HCT116 (cell line): ENCODE data around the gene ABHD16A. TPM values are rescaled to one million over a fixed set of nuclear protein-coding genes. Genes with fewer than 3 reads are reported as not detected.

Source experiments
- ATAC-seq: fragments of 200-7000 bp; cut with Tn5 transposase; 2 replicates; pipeline ENCODE4 v1.9.1; 2020; ENCODE audit warnings: mild to moderate bottlenecking, moderate library complexity
- BruUV-seq: library from RNA; stranded (reverse); fragments of 400-500 nt; replicated peaks from 2 replicates; lab custom pipeline; 2021; lab: Mats Ljungman, UMichigan
- CTCF ChIA-PET: fragments of 300-600 bp; sonication (Branson Sonifier 250); formaldehyde crosslinking; loops from one replicate; lab custom pipeline; 2021; ENCODE audit warnings: antibody characterized with exemption; lab: Charles Lee
- POLR2A ChIA-PET: fragments of 300-600, 350-600 bp; sonication (Branson Sonifier 250); formaldehyde crosslinking; loops from one replicate; lab custom pipeline; 2021; ENCODE audit warnings: antibody characterized with exemption; lab: Charles Lee
- RAD21 ChIA-PET, 2 experiments: fragments of 300-600 bp; sonication (Branson Sonifier 250); formaldehyde crosslinking; loops; one replicate each; lab custom pipeline; 2023; ENCODE audit warnings: low total read pairs in 2 of 2; ENCODE audit not compliant: uncharacterized antibody in 2 of 2, unreplicated experiment in 2 of 2, low non-redundant PET in 1 of 2; lab: Charles Lee
- DNase-seq: peaks from one replicate; pipeline ENCODE4 v3.0.0-alpha.2; 2010; ENCODE audit warnings: low read depth, low spot score
- H2AFZ ChIP-seq: fragments of 200-600 bp; shearing (Covaris generic), sonication (generic); 2 replicates; pipeline ENCODE4 v1.6.1; 2017; ENCODE audit warnings: low read depth, mixed run types, mixed read lengths, antibody characterized with exemption, low read length; ENCODE audit not compliant: poor library complexity, severe bottlenecking
- H3K27ac ChIP-seq: 2 replicates; pipeline ENCODE4 v1.5.1; 2012; ENCODE audit warnings: low read depth, low read length
- H3K27me3 ChIP-seq: fragments of 200-600 bp; sonication (generic); 2 replicates; pipeline ENCODE4 v1.6.1; 2016; ENCODE audit warnings: mixed run types, low read length, mixed read lengths; ENCODE audit not compliant: insufficient read depth
- H3K36me3 ChIP-seq, 2 experiments: fragments of 200-500 bp in 1 of 2; fragments of 200-600 bp in 1 of 2; sonication (Bioruptor generic) in 1 of 2; sonication (generic) in 1 of 2; 2 replicates each; pipeline versions ENCODE4 v1.5.1 to v1.6.1; 2014 to 2016; ENCODE audit warnings: low read length in 2 of 2, inconsistent platforms in 1 of 2, mixed read lengths in 1 of 2, mixed run types in 1 of 2; ENCODE audit not compliant: insufficient read depth in 2 of 2, control insufficient read depth in 1 of 2
- H3K4me1 ChIP-seq, 2 experiments: fragments of 200-600 bp in 1 of 2; sonication (generic) in 1 of 2; 2 replicates each; pipeline versions ENCODE4 v1.5.1 to v1.6.1; 2012 to 2017; ENCODE audit warnings: low read length in 2 of 2, inconsistent platforms in 1 of 2, mild to moderate bottlenecking in 1 of 2, mixed read lengths in 1 of 2, mixed run types in 1 of 2, moderate library complexity in 1 of 2; ENCODE audit not compliant: insufficient read depth in 2 of 2, control insufficient read depth in 1 of 2
- H3K4me2 ChIP-seq: fragments of 200-600 bp; sonication (generic); 2 replicates; pipeline ENCODE4 v1.6.1; 2017; ENCODE audit warnings: mixed run types, low read length, mixed read lengths
- H3K4me3 ChIP-seq, 2 experiments: fragments of 200-600 bp in 1 of 2; sonication (generic) in 1 of 2; replicated peaks in 1 of 2; 2 replicates each; pipeline ENCODE4 v1.5.1; 2011 to 2016; ENCODE audit warnings: low read length in 2 of 2, control low read depth in 1 of 2, low read depth in 1 of 2, mild to moderate bottlenecking in 1 of 2, mixed read lengths in 1 of 2, mixed run types in 1 of 2
- H3K79me2 ChIP-seq: fragments of 200-600 bp; sonication (generic); 2 replicates; pipeline ENCODE4 v1.6.1; 2017; ENCODE audit warnings: mild to moderate bottlenecking, mixed run types, low read length, moderate library complexity, mixed read lengths; ENCODE audit not compliant: insufficient read depth
- H3K9ac ChIP-seq: fragments of 200-600 bp; sonication (generic); 2 replicates; pipeline ENCODE4 v1.6.1; 2016; ENCODE audit warnings: low read length, mixed read lengths
- H3K9me2 ChIP-seq: fragments of 200-600 bp; sonication (generic), shearing (Covaris generic); 2 replicates; pipeline ENCODE4 v1.6.1; 2017; ENCODE audit warnings: mixed run types, mild to moderate bottlenecking, moderate library complexity; ENCODE audit not compliant: insufficient read depth
- H3K9me3 ChIP-seq, 2 experiments: fragments of 200-500 bp in 1 of 2; fragments of 200-600 bp in 1 of 2; sonication (Bioruptor generic) in 1 of 2; sonication (generic) in 1 of 2; 2 replicates each; pipeline ENCODE4 v1.6.1; 2014 to 2017; ENCODE audit warnings: low read length in 2 of 2, mixed read lengths in 2 of 2, inconsistent platforms in 1 of 2, low read depth in 1 of 2, mild to moderate bottlenecking in 1 of 2, mixed run types in 1 of 2, moderate library complexity in 1 of 2; ENCODE audit not compliant: control insufficient read depth in 1 of 2, insufficient read depth in 1 of 2
- H4K20me1 ChIP-seq: fragments of 200-600 bp; sonication (generic), shearing (Covaris generic); 2 replicates; pipeline ENCODE4 v1.6.1; 2017; ENCODE audit warnings: mixed run types, mild to moderate bottlenecking, moderate library complexity; ENCODE audit not compliant: insufficient read depth
- POLR2AphosphoS5 ChIP-seq: IDR thresholded peaks from 2 replicates; pipeline ENCODE4 v1.6.1; 2011; ENCODE audit warnings: mild to moderate bottlenecking, low read depth, low read length, moderate library complexity
- REST ChIP-seq: IDR thresholded peaks from 2 replicates; pipeline ENCODE4 v1.6.1; 2012; ENCODE audit warnings: low read depth
- ZFX ChIP-seq: fragments of 450-650 bp; IDR thresholded peaks from 2 replicates; pipeline ENCODE4 v1.6.1; 2017
- intact Hi-C: fragments of 100-400 bp; cut with micrococcal nuclease; formaldehyde crosslinking; loops from 2 replicates; pipeline ENCODE4 v1.10.0; 2022
- total RNA-seq: library from RNA; stranded (reverse); gene quantifications from one replicate; pipeline ENCODE4 v1.2.1, GENCODE V29; 2021; ENCODE audit not compliant: unreplicated experiment

Gene ABHD16A
- total RNA-seq, 1 experiment from 2014 or later, result 32.4 TPM

GRCh38 chr6:31681135-31681671, 21.9 kb downstream of the ABHD16A start:
- Histone ChIP-seq H3K27ac (peak overlapping the region; percentile 70), H3K9me2 (no peaks in the 10 kb centered on the region), H3K4me3 (peak overlapping the region; percentile 53 to 61), H3K79me2 (no peaks in the 10 kb centered on the region), H3K27me3 (no peaks in the 10 kb centered on the region), H3K9me3 (no peaks in the 10 kb centered on the region), H3K9ac (peak overlapping the region; percentile 64), H2AFZ (peak overlapping the region; percentile 57), H3K4me1 (peaks cover 4 to 19% of the 10 kb centered on the region in 2 experiments; a peak in 3 of 4 replicates), H3K4me2 (peak overlapping the region; percentile 85), H4K20me1 (no peaks in the 10 kb centered on the region), H3K36me3 (no peaks in the 10 kb centered on the region)
- POLR2A ChIA-PET, result interaction anchor here (0.7 to 0.9 kb wide), 2 partner anchors 48 to 146 kb away, joined by 3 read pairs; partner anchors contain the start of genes DDAH2 and HSPA1B
- ATAC-seq (peak; percentile 67), DNase-seq (no peak)
- CTCF ChIA-PET, result interaction anchor here (0.7 to 2.2 kb wide), 4 partner anchors 58 to 271 kb away, joined by 3 to 9 read pairs (median 6); partner anchors contain the start of gene MSH5
- intact Hi-C loops, result loop anchor here (2.0 kb wide), 1 partner anchor 50 kb away; no protein-coding TSS in a partner anchor
- TF ChIP-seq POLR2AphosphoS5 (no peak; the same call in 1 of the 2 replicates), REST (no peak), ZFX (peak; percentile 52; the same call in 1 of the 2 replicates)
- RAD21 ChIA-PET, result interaction anchor here (0.6 to 0.9 kb wide), 3 partner anchors 54 to 370 kb away, joined by 3 read pairs; no protein-coding TSS in a partner anchor
- TSS peak; percentile 49 for BruUV-seq
